Activated naive CD4-positive, alpha-beta T cell treated with anti-CD3 and anti-CD28 coated beads, Interleukin-2, amount 10 ng/mL, durations not matched to agents 7 days and 5 days (primary cell): ENCODE results near the gene CNNM1.

Experiments used
- CTCF ChIA-PET: fragments of 350-600 bp; sonication (Branson Sonifier 250); formaldehyde crosslinking; loops from one replicate; lab custom pipeline; 2021; ENCODE audit warnings: antibody characterized with exemption; lab: Charles Lee
- DNase-seq: peaks from one replicate; pipeline ENCODE4 v3.0.0-alpha.2; 2020
- H3K27ac Mint-ChIP-seq: one replicate; pipeline ENCODE4 v1.8.0; 2021; ENCODE audit warnings: mild to moderate bottlenecking, moderate library complexity, mixed read lengths
- H3K27me3 Mint-ChIP-seq: one replicate; pipeline ENCODE4 v1.8.0; 2021; ENCODE audit warnings: mild to moderate bottlenecking, mixed read lengths
- H3K36me3 Mint-ChIP-seq: one replicate; pipeline ENCODE4 v1.8.0; 2021; ENCODE audit warnings: mixed read lengths
- H3K4me1 Mint-ChIP-seq: one replicate; pipeline ENCODE4 v1.8.0; 2021; ENCODE audit warnings: mixed read lengths
- H3K4me3 Mint-ChIP-seq: one replicate; pipeline ENCODE4 v1.8.0; 2021; ENCODE audit warnings: mild to moderate bottlenecking, moderate library complexity, mixed read lengths
- H3K9me3 Mint-ChIP-seq: one replicate; pipeline ENCODE4 v1.8.0; 2021; ENCODE audit warnings: mixed read lengths

CNNM1 gene

DNA sequence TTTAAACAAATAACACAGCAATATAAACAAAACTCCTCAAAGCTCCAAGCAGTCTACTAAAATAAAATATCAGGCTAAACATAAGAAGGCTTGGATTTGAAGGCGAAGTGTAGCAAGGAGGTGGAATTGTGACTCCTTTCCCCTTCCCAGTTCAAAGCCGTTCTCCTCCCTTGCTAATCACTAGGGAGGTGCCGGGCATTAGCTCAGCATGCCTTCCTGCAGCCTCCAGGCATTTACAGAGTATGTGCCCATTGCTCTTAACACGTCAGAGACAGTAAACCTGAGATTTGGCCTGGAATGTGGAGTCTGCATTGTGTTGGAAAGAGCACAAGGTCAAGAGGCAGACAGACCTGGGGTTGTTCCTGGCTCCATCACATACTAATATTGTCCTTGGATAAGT, 15.6 kb downstream of the CNNM1 start:
- Mint-ChIP-seq H3K36me3 (no peaks in the 10 kb centered on the region), H3K4me3 (no peak overlapping the region), H3K9me3 (no peaks in the 10 kb centered on the region), H3K4me1 (peaks cover 7% of the 10 kb centered on the region), H3K27ac (no peak overlapping the region), H3K27me3 (peaks cover 5% of the 10 kb centered on the region)
- DNase-seq, result no peak
- CTCF ChIA-PET, result no interaction called here

DNA sequence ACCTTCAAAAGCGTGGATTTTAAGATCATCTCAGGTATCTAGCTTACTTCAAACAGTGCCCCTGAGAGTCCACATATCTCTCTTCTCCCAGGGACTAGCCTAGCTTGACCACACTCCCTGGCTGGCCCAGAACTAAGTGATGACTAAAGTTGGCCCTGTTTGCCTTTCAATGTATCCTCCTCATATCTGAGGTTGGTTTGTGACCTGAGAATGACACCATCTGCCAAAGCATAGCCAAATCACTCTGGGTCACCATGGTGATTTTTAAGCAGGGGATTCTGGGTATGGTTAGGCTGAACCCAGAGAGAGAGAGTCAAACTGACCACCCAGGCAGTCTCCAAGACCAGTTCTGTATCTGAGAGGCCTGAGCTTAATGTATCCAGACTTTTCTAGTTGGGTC, 16.2 kb downstream of the CNNM1 start:
- no peaks in the 10 kb centered on the region for H3K36me3 Mint-ChIP-seq
- H3K27me3 Mint-ChIP-seq, result peaks cover 5% of the 10 kb centered on the region
- CTCF ChIA-PET, result no interaction called here
- peaks cover 7% of the 10 kb centered on the region for H3K4me1 Mint-ChIP-seq
- no peak overlapping the region for H3K27ac Mint-ChIP-seq
- no peak for DNase-seq
- H3K9me3 Mint-ChIP-seq, result no peaks in the 10 kb centered on the region
- no peak overlapping the region for H3K4me3 Mint-ChIP-seq

DNA sequence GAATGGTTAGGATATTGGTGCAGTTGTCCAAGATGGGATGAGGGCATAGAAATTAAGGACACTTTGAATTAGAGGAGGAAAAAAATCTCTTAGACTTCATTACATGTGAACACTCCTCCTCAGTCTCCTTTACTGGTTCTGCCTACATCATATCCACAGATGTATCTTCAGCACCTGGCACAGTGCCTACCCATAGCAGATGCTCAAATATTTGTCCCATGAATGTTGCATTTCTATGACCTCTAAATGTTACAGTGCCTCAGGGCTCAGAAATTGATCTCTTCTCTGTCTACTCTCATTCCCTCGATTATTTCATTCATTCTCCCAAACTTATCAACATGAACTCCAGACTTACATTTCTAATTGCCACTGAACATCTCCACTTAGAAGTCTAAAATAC, 17.1 kb downstream of the CNNM1 start:
- no peak for DNase-seq
- peaks cover 2% of the 10 kb centered on the region for H3K27me3 Mint-ChIP-seq
- no peaks in the 10 kb centered on the region for H3K9me3 Mint-ChIP-seq
- no peak overlapping the region for H3K4me3 Mint-ChIP-seq
- H3K36me3 Mint-ChIP-seq, result no peaks in the 10 kb centered on the region
- CTCF ChIA-PET, result no interaction called here
- peaks cover 4% of the 10 kb centered on the region for H3K4me1 Mint-ChIP-seq
- H3K27ac Mint-ChIP-seq, result no peak overlapping the region

DNA sequence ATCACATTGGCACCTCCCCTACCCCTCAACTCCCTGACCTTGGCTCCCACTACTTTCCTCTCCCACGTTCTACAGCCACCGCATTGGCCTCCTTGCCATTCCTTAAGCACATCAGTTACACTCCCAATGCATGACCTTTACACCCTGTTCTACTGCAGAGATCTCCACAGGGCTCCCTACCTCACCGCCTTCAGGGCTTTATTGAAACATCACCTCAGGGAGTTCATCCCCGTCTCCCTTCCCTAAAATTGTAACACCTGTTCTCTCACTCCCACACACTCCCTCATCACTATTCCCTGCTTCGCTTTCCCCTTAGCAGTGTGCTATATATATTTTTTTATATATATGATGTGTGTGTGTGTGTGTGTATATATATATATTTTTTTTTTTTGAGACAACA, 18.5 kb downstream of the CNNM1 start:
- CTCF ChIA-PET, result no interaction called here
- no peak overlapping the region for H3K4me3 Mint-ChIP-seq
- no peaks in the 10 kb centered on the region for H3K27me3 Mint-ChIP-seq
- DNase-seq, result no peak
- no peaks in the 10 kb centered on the region for H3K4me1 Mint-ChIP-seq
- H3K9me3 Mint-ChIP-seq, result no peaks in the 10 kb centered on the region
- H3K36me3 Mint-ChIP-seq, result no peaks in the 10 kb centered on the region
- no peak overlapping the region for H3K27ac Mint-ChIP-seq

DNA sequence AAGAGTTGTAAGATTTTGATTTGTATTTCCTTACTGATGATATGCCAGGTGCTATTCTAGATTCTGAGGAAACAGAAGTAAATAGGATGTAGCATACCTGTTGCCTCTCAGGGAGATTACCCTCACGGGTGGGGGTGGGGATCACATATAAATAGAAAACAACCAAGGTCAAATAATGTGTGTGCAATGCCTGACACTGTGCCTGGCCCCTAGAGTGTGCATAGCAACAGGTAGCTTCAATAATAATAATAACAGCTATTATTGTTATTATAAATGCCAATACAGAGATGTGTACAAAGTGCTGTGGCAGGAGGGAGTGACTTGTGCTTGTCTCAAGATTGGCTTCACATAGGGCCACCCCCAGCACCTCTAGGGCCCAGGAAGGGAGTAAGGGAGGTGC, 24.0 kb downstream of the CNNM1 start:
- Mint-ChIP-seq H3K9me3 (no peaks in the 10 kb centered on the region), H3K4me3 (no peak overlapping the region), H3K27ac (no peak overlapping the region), H3K4me1 (no peaks in the 10 kb centered on the region), H3K36me3 (no peaks in the 10 kb centered on the region), H3K27me3 (peaks cover 13% of the 10 kb centered on the region)
- DNase-seq, result no peak
- CTCF ChIA-PET, result no interaction called here

DNA sequence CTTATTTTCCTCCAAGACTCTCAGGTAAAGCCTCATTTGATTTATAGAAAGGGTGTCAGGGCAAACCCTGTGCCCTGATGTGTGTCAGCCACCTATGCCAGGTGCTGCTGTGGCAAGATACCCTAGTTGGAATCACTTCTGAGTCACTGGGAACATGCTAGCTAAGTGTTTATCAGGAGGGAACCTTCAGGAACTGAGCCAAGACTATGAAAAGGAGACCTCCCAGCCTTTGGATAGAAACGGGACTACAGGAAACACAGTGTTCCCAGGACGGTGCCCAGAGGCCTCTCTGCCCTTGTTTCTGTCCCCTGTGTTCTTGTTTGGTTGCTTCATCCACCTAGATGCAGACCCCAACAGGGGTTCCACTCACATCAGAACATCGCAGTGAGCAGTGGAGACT, 28.5 kb downstream of the CNNM1 start:
- Mint-ChIP-seq H3K27me3 (peaks cover 18% of the 10 kb centered on the region), H3K4me1 (no peaks in the 10 kb centered on the region), H3K27ac (no peak overlapping the region), H3K36me3 (no peaks in the 10 kb centered on the region), H3K4me3 (no peak overlapping the region), H3K9me3 (no peaks in the 10 kb centered on the region)
- CTCF ChIA-PET, result no interaction called here
- DNase-seq, result no peak

DNA sequence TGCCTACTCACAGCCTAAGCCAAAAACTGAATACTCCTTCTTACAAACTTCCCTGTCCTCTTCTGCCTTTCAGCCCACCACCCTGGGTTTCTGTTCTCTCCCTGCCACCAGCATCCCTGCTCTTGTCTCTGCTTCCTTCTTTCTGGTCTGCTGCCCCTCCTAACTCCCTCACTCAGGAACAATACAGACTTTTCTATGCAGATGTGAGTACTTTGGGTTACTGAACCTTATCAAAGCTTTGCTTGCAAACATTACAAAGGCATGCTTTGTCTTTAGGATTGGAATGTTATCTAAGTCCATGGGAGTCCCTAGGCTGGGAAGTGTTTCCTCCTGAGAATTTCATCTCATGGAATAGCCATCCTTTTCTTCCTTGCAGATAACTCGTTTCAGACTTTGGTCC, 28.9 kb downstream of the CNNM1 start:
- Mint-ChIP-seq H3K27me3 (peaks cover 18% of the 10 kb centered on the region), H3K9me3 (no peaks in the 10 kb centered on the region), H3K4me3 (no peak overlapping the region), H3K36me3 (no peaks in the 10 kb centered on the region), H3K4me1 (no peaks in the 10 kb centered on the region), H3K27ac (no peak overlapping the region)
- DNase-seq, result no peak
- CTCF ChIA-PET, result no interaction called here

DNA sequence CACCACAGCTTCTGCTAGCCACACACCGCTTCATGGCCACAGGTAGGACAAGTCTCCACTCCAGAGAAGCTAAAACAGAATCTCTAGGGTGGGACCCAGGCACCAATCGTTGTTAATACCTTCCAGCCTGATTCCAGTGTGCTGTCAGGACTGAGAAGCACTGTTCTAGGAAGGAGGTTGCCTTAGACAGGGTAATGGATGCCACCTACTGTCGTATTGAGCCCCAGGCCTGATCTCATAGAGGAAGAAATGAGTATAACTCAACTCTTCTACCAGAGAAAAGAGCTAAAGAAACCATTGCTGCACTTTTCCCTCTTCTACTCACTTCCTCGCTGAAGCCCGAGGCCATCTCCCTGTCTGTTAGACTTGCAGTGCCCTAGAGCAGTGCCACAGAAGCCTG, 31.8 kb downstream of the CNNM1 start:
- no peaks in the 10 kb centered on the region for H3K36me3 Mint-ChIP-seq
- CTCF ChIA-PET, result interaction anchor here (1.3 kb wide), 1 partner anchor 9 kb away, joined by 5 read pairs; no protein-coding TSS in a partner anchor
- no peaks in the 10 kb centered on the region for H3K4me1 Mint-ChIP-seq
- H3K27me3 Mint-ChIP-seq, result peaks cover 18% of the 10 kb centered on the region
- no peak overlapping the region for H3K27ac Mint-ChIP-seq
- H3K4me3 Mint-ChIP-seq, result no peak overlapping the region
- DNase-seq, result no peak
- H3K9me3 Mint-ChIP-seq, result no peaks in the 10 kb centered on the region

DNA sequence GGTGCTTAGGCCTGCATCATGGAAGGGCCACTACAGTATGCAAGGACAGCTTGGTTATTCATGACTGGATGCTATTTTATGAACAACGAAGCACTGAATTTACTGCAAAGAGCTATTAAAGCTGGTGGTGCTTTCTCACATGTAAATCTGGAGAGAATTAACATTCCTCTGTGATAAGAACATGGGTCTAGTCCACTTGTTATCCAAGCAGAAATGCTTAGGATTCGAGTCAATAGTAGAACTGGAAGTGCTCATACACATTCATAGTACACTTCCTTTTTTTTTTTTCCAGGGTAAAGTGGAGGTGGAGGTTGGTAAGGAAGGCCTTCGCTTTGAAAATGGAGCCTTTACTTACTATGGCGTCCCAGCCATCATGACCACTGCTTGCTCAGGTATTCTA, 35.0 kb downstream of the CNNM1 start:
- DNase-seq, result no peak
- Mint-ChIP-seq H3K27me3 (peaks cover 34% of the 10 kb centered on the region), H3K4me1 (no peaks in the 10 kb centered on the region), H3K27ac (no peak overlapping the region), H3K9me3 (no peaks in the 10 kb centered on the region), H3K4me3 (no peak overlapping the region), H3K36me3 (no peaks in the 10 kb centered on the region)
- CTCF ChIA-PET, result no interaction called here

DNA sequence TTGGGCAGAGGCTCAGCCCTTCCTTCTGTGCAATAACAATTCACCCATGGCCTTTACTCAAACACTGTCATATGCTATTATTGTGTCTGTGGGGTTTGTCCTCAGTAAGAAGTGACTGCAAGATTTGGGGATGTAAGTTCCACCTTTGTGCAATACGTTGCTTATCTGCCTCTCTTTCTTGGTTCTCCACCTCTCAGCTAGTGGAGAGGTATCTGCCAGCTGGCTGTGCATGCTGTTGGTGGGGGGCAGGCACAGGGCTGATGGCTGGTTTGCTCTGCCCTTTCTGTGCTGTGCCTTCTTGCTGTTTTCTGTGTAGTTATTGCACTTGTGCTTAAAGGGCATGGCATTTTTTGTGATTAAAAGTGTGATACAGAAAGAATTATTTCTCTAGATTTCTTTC, 36.2 kb downstream of the CNNM1 start:
- no peaks in the 10 kb centered on the region for H3K36me3 Mint-ChIP-seq
- H3K27me3 Mint-ChIP-seq, result peaks cover 39% of the 10 kb centered on the region
- H3K4me1 Mint-ChIP-seq, result no peaks in the 10 kb centered on the region
- CTCF ChIA-PET, result no interaction called here
- no peak for DNase-seq
- H3K27ac Mint-ChIP-seq, result no peak overlapping the region
- H3K4me3 Mint-ChIP-seq, result no peak overlapping the region
- H3K9me3 Mint-ChIP-seq, result no peaks in the 10 kb centered on the region

DNA sequence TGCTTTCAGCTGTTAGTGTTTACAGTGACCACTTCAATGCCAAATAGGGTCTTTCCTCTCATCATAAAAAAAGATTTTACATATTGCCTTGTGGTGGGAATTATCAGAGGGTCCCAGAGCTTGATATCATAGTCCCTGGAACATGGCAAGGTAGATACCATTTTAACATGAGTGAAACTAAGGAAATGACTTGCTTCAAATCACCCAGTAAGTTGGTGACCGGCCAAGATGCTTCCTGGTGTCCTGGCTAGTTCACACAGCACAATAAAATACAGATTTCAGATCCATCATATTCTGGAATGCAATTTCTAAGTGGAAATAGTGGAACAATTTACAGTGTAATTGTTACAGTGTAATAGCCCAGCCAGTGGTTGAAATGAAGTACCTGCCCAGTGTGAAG, 36.6 kb downstream of the CNNM1 start:
- CTCF ChIA-PET, result no interaction called here
- H3K36me3 Mint-ChIP-seq, result no peaks in the 10 kb centered on the region
- H3K4me3 Mint-ChIP-seq, result no peak overlapping the region
- peaks cover 2% of the 10 kb centered on the region for H3K4me1 Mint-ChIP-seq
- no peak overlapping the region for H3K27ac Mint-ChIP-seq
- H3K9me3 Mint-ChIP-seq, result no peaks in the 10 kb centered on the region
- peaks cover 41% of the 10 kb centered on the region for H3K27me3 Mint-ChIP-seq
- DNase-seq, result no peak

DNA sequence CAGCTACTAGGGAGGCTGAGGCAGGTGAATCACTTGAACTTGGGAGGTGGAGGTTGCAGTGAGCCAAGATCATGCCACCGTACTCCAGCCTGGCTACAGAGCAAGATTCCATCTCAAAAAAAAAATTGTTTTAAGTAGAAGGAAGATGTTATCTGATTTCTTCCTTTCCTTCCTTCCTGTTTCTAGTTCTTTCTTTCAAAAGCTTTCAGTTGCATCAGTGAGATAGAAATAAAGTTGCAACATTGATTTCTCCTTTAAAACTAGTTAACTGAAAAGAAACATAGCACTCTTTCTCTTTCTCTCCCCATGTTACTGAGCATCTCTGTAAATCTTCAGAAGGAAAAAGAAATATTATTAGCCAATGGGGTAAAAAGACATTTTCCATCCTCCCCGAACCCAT, 37.5 kb downstream of the CNNM1 start:
- Mint-ChIP-seq H3K27me3 (peaks cover 41% of the 10 kb centered on the region), H3K9me3 (no peaks in the 10 kb centered on the region), H3K4me1 (peaks cover 8% of the 10 kb centered on the region), H3K4me3 (no peak overlapping the region), H3K27ac (no peak overlapping the region), H3K36me3 (no peaks in the 10 kb centered on the region)
- no peak for DNase-seq
- CTCF ChIA-PET, result no interaction called here

DNA sequence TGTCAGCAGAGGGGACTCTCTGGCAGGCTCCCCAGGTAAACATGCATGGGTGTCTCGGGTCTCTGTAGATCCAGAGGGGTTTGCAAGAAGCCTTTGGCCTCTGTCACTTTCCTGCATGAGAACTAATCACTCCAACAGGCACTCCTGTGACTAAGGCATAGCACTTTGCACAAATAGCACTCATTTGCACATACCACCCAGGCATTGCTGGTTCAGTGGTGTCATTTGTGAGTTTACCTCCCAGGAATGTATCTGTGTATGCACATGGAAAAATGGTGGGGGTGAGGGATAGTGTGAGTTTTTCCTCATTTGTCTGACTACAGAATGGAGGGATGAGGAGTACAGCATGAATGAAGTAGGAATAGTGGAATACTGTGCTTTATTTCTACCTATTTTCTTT, 39.5 kb downstream of the CNNM1 start:
- Mint-ChIP-seq H3K27ac (no peak overlapping the region), H3K27me3 (peaks cover 57% of the 10 kb centered on the region), H3K36me3 (no peaks in the 10 kb centered on the region), H3K4me1 (peaks cover 8% of the 10 kb centered on the region), H3K9me3 (no peaks in the 10 kb centered on the region), H3K4me3 (no peak overlapping the region)
- DNase-seq, result no peak
- CTCF ChIA-PET, result no interaction called here

DNA sequence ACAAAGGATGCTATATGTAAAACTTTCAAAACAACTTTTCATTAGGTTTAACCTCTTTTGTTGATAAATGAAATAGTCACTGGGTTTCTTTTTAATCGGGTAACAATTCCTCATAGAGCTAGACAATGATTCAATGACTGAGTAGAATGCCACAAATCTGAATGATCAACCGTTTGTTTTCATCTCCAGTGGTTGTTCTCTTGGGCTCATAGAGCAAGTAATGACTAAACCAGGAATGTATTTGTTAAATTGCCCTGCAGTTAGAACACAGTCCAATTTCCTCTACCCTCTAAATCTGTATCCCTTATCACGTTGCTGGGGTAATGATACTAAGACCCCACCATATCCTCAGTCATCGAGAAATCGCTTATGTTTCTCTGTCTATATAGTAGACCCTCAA, 40.0 kb downstream of the CNNM1 start:
- no peak for DNase-seq
- Mint-ChIP-seq H3K4me3 (no peak overlapping the region), H3K27ac (no peak overlapping the region), H3K36me3 (no peaks in the 10 kb centered on the region), H3K9me3 (no peaks in the 10 kb centered on the region), H3K27me3 (peaks cover 59% of the 10 kb centered on the region), H3K4me1 (peaks cover 8% of the 10 kb centered on the region)
- CTCF ChIA-PET, result no interaction called here

DNA sequence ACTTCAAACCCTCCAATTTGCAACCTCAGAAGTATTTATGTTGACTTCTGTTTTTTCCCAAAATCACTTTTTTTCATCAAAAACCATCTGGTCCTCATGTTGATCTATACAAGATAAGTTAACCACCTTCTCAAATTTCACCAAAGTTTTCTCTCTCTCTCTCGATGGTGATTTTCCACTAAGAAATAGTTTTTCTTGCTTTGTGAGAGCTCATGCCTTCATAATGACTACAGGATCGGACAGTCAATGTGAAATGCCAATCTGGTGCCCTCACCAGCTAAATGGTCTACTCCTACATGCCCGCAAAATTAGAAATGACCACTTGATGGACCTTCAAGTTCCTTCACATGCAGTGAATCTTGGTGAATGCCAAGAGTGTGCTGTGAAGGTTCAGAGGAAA, 40.4 kb downstream of the CNNM1 start:
- Mint-ChIP-seq H3K9me3 (no peaks in the 10 kb centered on the region), H3K4me3 (no peak overlapping the region), H3K27ac (no peak overlapping the region), H3K4me1 (peaks cover 8% of the 10 kb centered on the region), H3K36me3 (no peaks in the 10 kb centered on the region), H3K27me3 (peaks cover 63% of the 10 kb centered on the region)
- CTCF ChIA-PET, result interaction anchor here (1.0 kb wide), 1 partner anchor 8 kb away, joined by 5 read pairs; no protein-coding TSS in a partner anchor
- DNase-seq, result no peak

DNA sequence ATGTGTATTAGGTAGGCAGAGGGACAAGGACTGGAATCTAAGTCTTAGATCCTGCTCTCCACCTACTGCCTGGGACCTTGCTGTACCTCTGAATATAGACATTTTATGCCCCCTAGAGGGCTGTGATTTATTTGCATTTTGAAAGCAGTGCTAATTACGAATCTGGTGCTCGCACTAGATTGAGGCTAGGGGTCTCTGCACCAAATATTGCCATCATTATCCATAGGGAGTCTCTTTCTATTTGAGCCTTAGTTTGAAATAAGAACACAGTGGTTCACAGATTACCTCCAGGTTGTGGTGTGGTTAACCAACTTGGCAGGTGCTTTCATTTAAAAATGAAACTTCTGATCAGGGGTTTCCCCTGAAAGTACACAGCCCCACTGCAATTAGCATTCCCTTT, 41.8 kb downstream of the CNNM1 start:
- Mint-ChIP-seq H3K9me3 (no peaks in the 10 kb centered on the region), H3K27me3 (peaks cover 71% of the 10 kb centered on the region), H3K4me3 (no peak overlapping the region), H3K4me1 (peaks cover 8% of the 10 kb centered on the region), H3K36me3 (no peaks in the 10 kb centered on the region), H3K27ac (no peak overlapping the region)
- CTCF ChIA-PET, result no interaction called here
- DNase-seq, result peak; percentile 34
